Common myeloid progenitor, CD34-positive (primary cell): ENCODE data around the gene C1orf21.

Source experiments
- CTCF ChIA-PET: fragments of 350-600 bp; sonication (Branson Sonifier 250); formaldehyde crosslinking; loops from one replicate; lab custom pipeline; 2021; ENCODE audit warnings: antibody characterized with exemption; lab: Charles Lee
- POLR2A ChIA-PET: fragments of 350-600 bp; sonication (Branson Sonifier 250); formaldehyde crosslinking; loops from one replicate; lab custom pipeline; 2021; ENCODE audit warnings: antibody characterized with exemption; lab: Charles Lee
- DNase-seq, 3 donors: peaks; one replicate each; pipeline versions ENCODE4 v3.0.0 to v3.0.0-alpha.2; 2013
- H3K27ac ChIP-seq, 2 experiments: 1 replicate in 1 of 2; 2 replicates in 1 of 2; pipeline ENCODE4 v1.7.0; 2013; ENCODE audit warnings: inconsistent platforms in 2 of 2, low read length in 2 of 2, mild to moderate bottlenecking in 2 of 2, low read depth in 1 of 2, moderate library complexity in 1 of 2; ENCODE audit not compliant: severe bottlenecking in 2 of 2, insufficient read depth in 1 of 2, poor library complexity in 1 of 2
- H3K27me3 ChIP-seq, 5 experiments: replicated peaks in 2 of 5; 1 replicate in 3 of 5; 2 replicates in 2 of 5; pipeline versions ENCODE4 v1.6.1 to v1.7.0; 2013; ENCODE audit warnings: low read length in 4 of 5, mild to moderate bottlenecking in 2 of 5, moderate library complexity in 2 of 5, inconsistent platforms in 1 of 5; ENCODE audit not compliant: insufficient read depth in 5 of 5, control insufficient read depth in 4 of 5
- H3K36me3 ChIP-seq, 4 experiments: 1 replicate in 2 of 4; 2 replicates in 2 of 4; pipeline versions ENCODE4 v1.6.1 to v1.7.0; 2013; ENCODE audit warnings: low read length in 3 of 4, control low read depth in 1 of 4, mild to moderate bottlenecking in 1 of 4; ENCODE audit not compliant: control insufficient read depth in 4 of 4, insufficient read depth in 4 of 4
- H3K4me1 ChIP-seq, 4 experiments: 1 replicate in 3 of 4; 2 replicates in 1 of 4; pipeline versions ENCODE4 v1.6.1 to v1.7.1; 2013; ENCODE audit warnings: low read length in 3 of 4, mild to moderate bottlenecking in 3 of 4, control low read depth in 1 of 4, inconsistent platforms in 1 of 4, moderate library complexity in 1 of 4; ENCODE audit not compliant: control insufficient read depth in 4 of 4, insufficient read depth in 4 of 4; ENCODE audit errors: control extremely low read depth in 1 of 4
- H3K4me3 ChIP-seq, 7 experiments: 1 replicate in 4 of 7; 2 replicates in 3 of 7; pipeline versions ENCODE4 v1.5.1 to v1.7.0; 2013; ENCODE audit warnings: mild to moderate bottlenecking in 7 of 7, low read length in 6 of 7, moderate library complexity in 6 of 7, inconsistent platforms in 2 of 7, low read depth in 2 of 7, control low read depth in 1 of 7; ENCODE audit not compliant: insufficient read depth in 4 of 7, control insufficient read depth in 1 of 7; ENCODE audit errors: extremely low read depth in 1 of 7
- H3K9me3 ChIP-seq, 5 experiments: 1 replicate in 4 of 5; 2 replicates in 1 of 5; pipeline versions ENCODE4 v1.6.1 to v1.7.1; 2013; ENCODE audit warnings: low read length in 4 of 5, mild to moderate bottlenecking in 2 of 5, inconsistent platforms in 1 of 5, low read depth in 1 of 5, moderate library complexity in 1 of 5; ENCODE audit not compliant: control insufficient read depth in 4 of 5, insufficient read depth in 2 of 5; ENCODE audit errors: control extremely low read depth in 1 of 5
- WGBS: methylation state at CpG from one replicate; pipeline ENCODE4 v1.1.5; 2013; ENCODE audit not compliant: insufficient coverage; 5-methylcytosine and 5-hydroxymethylcytosine counted together

The C1orf21 gene

DNA sequence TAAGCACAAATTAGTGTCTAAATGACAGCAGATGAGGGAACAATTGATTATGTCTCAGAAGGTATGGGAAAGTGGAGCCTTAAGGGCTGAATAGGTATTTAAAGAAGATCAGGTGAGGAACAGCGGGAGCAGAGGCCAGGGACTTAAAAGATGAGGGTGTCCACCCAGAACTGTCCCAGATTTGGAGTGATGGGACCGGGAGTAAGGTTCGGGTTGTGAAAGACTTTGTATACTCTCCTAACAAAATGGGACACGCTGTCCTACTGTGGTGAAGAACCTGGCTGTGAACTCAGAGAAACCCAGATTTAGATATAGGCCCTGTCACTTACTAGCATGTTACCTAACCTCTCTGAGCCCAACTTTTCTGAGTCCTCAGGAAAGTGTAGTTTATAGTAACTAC is 140.6 kb downstream of the C1orf21 start:
- Histone ChIP-seq H3K9me3 (peaks cover 0 to 1% (median 0%) of the 10 kb centered on the region in 5 experiments), H3K4me1 (peaks cover 0 to 4% (median under 1%) of the 10 kb centered on the region in 4 experiments), H3K4me3 (no peak overlapping the region), H3K27ac (no peak overlapping the region), H3K36me3 (no peaks in the 10 kb centered on the region), H3K27me3 (no peaks in the 10 kb centered on the region)
- DNase-seq: no peak
- ChIA-PET POLR2A (no interaction called here), CTCF (no interaction called here)
- 100% methylated on average over 3 of the region's 4 CpGs for WGBS

GRCh38 chr1:184530226-184530625 is 143.4 kb downstream of the C1orf21 start:
- Histone ChIP-seq H3K4me3 (no peak overlapping the region), H3K4me1 (peaks cover 0 to 16% (median 10%) of the 10 kb centered on the region in 4 experiments), H3K9me3 (no peaks in the 10 kb centered on the region), H3K27ac (no peak overlapping the region), H3K27me3 (no peaks in the 10 kb centered on the region), H3K36me3 (peaks cover 0 to 6% (median under 1%) of the 10 kb centered on the region in 4 experiments)
- 100% methylated on average over 1 of the region's 2 CpGs for WGBS
- POLR2A ChIA-PET: no interaction called here
- DNase-seq: no peak
- CTCF ChIA-PET: interaction anchor here (0.7 to 1.4 kb wide), 5 partner anchors 8 to 57 kb away, joined by 3 read pairs; no protein-coding TSS in a partner anchor

- POLR2A ChIA-PET: no interaction called here
- Histone ChIP-seq H3K4me1 (peaks cover 0 to 16% (median 10%) of the 10 kb centered on the region in 4 experiments), H3K36me3 (peaks cover 0 to 10% (median 4%) of the 10 kb centered on the region in 4 experiments), H3K27ac (no peak overlapping the region), H3K27me3 (no peaks in the 10 kb centered on the region), H3K4me3 (no peak overlapping the region), H3K9me3 (peaks cover 0 to 9% (median 4%) of the 10 kb centered on the region in 5 experiments)
- CTCF ChIA-PET: interaction anchor here (1.4 kb wide), 1 partner anchor 40 kb away, joined by 3 read pairs; no protein-coding TSS in a partner anchor
- DNase-seq: no peak
- WGBS: no CpG with 5 or more reads among the region's 1 CpG
These were observed 144.5 kb downstream of the C1orf21 start for GRCh38 chr1:184531296-184531695.

- peaks cover 0 to 16% (median 10%) of the 10 kb centered on the region in 4 experiments for H3K4me1 ChIP-seq
- DNase-seq: no peak
- H3K4me3 ChIP-seq: no peak overlapping the region
- WGBS: no CpG with 5 or more reads among the region's 2 CpGs
- POLR2A ChIA-PET: no interaction called here
- CTCF ChIA-PET: interaction anchor here (1.1 to 1.8 kb wide), 2 partner anchors 10 to 30 kb away, joined by 4 to 7 read pairs; no protein-coding TSS in a partner anchor
- H3K27ac ChIP-seq: no peak overlapping the region
- peaks cover 0 to 19% (median 5%) of the 10 kb centered on the region in 4 experiments for H3K36me3 ChIP-seq
- no peaks in the 10 kb centered on the region for H3K27me3 ChIP-seq
- H3K9me3 ChIP-seq: peaks cover 2 to 16% (median 7%) of the 10 kb centered on the region in 5 experiments
These were observed 145.4 kb downstream of the C1orf21 start for GRCh38 chr1:184532199-184532598.

- CTCF ChIA-PET: interaction anchor here (1.1 to 1.8 kb wide), 3 partner anchors 9 to 29 kb away, joined by 4 to 7 read pairs (median 4); no protein-coding TSS in a partner anchor
- DNase-seq: peak; percentile 32 to 84 (median 79)
- H3K4me1 ChIP-seq: peaks cover 0 to 16% (median 10%) of the 10 kb centered on the region in 4 experiments
These were observed 146.2 kb downstream of the C1orf21 start for GRCh38 chr1:184533049-184533448.

GRCh38 chr1:184533915-184534314 is 147.1 kb downstream of the C1orf21 start:
- no peak overlapping the region for H3K4me3 ChIP-seq
- peaks cover 3 to 24% (median 7%) of the 10 kb centered on the region in 5 experiments for H3K9me3 ChIP-seq
- H3K36me3 ChIP-seq: peaks cover 0 to 25% (median 5%) of the 10 kb centered on the region in 4 experiments
- DNase-seq: no peak
- CTCF ChIA-PET: interaction anchor here (1.6 kb wide), 1 partner anchor 12 kb away, joined by 4 read pairs; no protein-coding TSS in a partner anchor
- WGBS: 100% methylated on average over 3 of the region's 4 CpGs
- no peak overlapping the region for H3K27ac ChIP-seq
- POLR2A ChIA-PET: no interaction called here
- H3K27me3 ChIP-seq: no peaks in the 10 kb centered on the region
- H3K4me1 ChIP-seq: peaks cover 0 to 16% (median 10%) of the 10 kb centered on the region in 4 experiments

More at GRCh38 chr1:184533049-184533448, 146.2 kb downstream of the C1orf21 start:
- Histone ChIP-seq H3K4me3 (peak overlapping the region in 1 of 7 experiments; percentile 33), H3K36me3 (peaks cover 0 to 24% (median 5%) of the 10 kb centered on the region in 4 experiments), H3K27me3 (no peaks in the 10 kb centered on the region), H3K27ac (no peak overlapping the region), H3K9me3 (peaks cover 2 to 19% (median 7%) of the 10 kb centered on the region in 5 experiments)
- POLR2A ChIA-PET: no interaction called here
- 18% methylated on average over 2 of the region's 2 CpGs for WGBS

DNA sequence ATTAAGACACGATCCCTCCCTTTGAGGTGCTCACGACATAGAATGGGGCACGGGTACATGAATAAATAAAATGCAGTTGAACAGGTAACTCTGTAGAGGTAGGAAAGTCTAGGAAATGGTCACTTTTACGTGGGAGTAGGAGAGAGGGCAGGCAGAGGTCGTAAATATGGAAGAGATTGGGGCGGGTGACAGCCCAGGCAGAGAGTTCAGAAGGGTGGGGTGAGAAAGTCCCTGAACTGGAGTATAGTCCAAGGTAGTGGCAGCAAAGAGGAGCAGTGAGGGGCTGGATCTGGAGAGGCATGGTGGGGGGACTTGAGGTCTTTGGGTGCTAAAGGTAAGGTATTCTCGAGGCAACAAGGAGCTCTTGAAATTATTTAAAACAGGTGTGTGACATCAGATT is 147.9 kb downstream of the C1orf21 start:
- WGBS: 98% methylated on average over 7 of the region's 7 CpGs
- Histone ChIP-seq H3K27ac (no peak overlapping the region), H3K9me3 (peaks cover 3 to 24% (median 7%) of the 10 kb centered on the region in 5 experiments), H3K4me3 (no peak overlapping the region), H3K4me1 (peaks cover 0 to 16% (median 10%) of the 10 kb centered on the region in 4 experiments), H3K27me3 (no peaks in the 10 kb centered on the region), H3K36me3 (peaks cover 0 to 25% (median 5%) of the 10 kb centered on the region in 4 experiments)
- no peak for DNase-seq
- ChIA-PET POLR2A (no interaction called here), CTCF (interaction anchor here (1.4 kb wide), 1 partner anchor 293 kb away, joined by 3 read pairs; no protein-coding TSS in a partner anchor)
